Measurements from ENCODE around the gene IL18.
"Not testable (repeated sequence)": the region's sequence is repeated elsewhere in the genome, so short reads cannot be mapped to it uniquely, and the experiment has no call there.

Gene IL18

DNA sequence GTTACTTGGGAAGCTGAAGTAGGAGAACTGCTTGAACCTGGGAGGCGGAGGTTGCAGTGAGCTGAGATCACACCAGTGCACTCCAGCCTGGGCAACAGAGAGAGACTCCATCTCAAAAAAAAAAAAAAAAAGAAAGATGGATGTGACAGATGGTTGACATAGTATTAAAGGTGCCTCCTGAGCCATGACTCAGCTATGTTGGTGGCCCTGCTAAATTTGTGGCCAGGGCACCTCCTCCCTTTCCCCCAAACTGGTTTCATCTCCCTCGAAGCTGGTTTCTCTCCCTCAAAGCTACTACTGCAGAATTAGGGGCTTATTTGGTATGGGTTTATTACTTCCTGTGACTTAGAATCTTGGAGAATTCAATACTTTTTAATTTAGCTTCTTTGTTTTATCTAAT, 45.7 kb downstream of the IL18 start:
- no peak for DNase-seq (ENCODE audit: low read depth)

DNA sequence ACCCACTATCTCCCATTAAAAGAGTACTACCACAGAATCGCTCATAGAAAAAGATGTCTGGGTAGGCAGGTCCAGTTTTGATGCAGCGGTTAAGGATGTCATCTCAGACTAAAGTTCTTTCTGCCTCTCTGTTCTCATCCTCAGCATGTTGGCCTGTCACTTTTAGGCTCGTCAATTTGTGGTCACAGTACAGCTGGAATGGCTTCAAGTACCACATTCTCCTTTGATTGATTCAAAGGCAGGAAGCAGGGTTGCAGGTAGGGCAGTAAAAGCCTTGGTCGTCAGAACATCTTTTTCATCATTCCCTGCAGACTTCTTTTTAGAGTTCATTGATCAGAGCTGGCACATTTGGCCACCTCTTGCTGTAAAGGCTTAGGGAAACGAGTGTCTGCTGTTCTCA, 48.5 kb downstream of the IL18 start:
- no peak for DNase-seq (ENCODE audit: low read depth)

DNA sequence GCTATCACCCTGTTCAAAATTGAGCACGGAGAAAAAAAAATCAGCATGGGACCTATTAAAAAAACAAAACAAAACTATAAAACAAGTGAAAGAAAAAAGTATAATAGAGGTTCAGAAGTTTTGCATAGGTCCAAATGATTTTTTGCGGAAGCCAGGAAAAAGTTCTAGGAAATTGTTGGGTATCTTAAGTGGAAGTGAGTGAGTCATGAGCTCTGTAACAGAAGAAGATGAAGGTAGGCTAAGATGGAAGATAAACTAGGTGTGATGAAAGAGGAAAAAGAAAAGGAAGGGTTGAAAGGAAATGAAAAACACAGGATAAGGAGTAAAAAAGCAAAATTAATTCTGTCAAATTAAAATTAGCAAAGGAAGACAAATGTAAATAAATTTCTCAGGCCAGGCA, 49.4 kb downstream of the IL18 start:
- DNase-seq (ENCODE audit: low read depth) = no peak

DNA sequence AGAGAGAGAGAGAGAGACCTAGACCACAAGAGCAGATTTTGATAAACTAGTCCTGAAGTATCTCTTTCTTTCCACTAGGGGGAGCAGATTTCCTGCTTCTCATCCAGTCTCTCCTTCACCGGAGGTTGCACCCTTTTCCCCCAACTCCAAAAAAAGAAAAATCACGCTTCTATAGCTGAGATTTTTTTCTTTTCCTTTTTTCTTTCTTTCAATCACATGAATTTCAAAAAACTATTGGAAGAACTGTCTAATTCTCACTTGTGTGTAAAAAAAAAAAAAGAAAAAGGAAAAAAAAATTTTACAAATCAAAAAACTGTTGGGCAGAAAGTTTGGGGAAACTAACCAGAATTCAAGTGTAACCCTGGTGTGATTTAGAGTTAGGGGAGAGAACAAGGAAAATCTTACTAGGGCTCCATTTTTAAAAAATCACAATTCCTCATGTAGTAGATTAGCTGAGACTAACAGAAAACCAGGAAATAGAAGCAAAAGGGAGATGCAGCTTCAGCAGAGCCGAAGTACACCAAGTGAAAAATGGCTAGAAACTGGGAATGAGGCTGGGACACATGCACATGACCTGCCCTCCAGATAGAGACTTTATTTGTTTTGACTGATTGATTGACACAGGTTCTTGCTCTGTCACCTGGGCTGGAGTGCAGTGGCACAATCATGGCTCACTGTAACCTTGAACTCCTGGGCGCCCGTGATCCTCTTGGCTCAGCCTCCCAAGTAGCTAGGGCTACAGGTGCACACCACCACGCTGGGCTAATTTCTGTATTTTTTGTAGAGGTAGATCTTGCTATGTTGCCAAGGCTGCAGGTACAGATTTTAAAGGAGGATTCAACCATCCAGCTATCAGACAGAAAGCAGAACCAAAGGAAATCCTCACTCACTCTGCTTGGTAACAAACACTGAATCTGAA, 50.1 kb downstream of the IL18 start:
- DNase-seq (ENCODE audit: low read depth) = no peak

DNA sequence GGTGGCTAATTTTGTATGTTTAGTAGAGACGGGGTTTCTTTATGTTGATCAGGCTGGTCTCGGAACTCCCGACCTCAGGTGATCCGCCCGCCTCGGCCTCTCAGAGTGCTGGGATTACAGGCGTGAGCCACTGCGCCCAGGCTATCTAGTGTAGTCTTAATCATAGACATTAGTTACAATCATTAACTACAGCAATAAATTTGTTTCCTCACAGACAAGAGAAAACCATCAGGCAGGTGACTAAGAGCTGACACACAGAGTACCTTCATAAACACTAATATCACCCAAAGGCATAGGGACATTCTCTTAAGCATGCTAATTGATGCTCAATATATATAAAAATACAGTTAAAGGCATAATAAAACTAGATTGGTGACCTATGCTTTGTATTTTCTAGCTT, 57.8 kb downstream of the IL18 start:
- no peak for DNase-seq (ENCODE audit: low read depth)

DNA sequence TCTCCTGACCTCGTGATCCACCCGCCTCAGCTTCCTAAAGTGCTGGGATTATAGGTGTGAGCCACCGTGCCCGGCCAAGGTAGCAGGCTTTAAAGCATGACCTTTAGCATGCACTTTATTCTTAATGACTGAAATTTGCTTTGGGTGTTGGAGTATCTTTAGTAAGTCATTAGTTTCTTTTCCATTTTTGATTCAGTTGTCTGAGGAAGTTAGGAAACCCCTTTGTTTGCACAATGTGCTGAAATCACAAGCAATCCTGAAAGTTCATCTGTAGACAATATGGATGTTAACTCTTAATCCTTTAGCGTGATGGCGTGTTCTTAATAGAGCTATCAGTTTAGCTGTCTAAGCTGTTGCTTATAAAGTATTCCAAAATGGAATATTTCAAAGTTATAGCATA, 60.4 kb downstream of the IL18 start:
- no peak for DNase-seq (ENCODE audit: low read depth)

DNA sequence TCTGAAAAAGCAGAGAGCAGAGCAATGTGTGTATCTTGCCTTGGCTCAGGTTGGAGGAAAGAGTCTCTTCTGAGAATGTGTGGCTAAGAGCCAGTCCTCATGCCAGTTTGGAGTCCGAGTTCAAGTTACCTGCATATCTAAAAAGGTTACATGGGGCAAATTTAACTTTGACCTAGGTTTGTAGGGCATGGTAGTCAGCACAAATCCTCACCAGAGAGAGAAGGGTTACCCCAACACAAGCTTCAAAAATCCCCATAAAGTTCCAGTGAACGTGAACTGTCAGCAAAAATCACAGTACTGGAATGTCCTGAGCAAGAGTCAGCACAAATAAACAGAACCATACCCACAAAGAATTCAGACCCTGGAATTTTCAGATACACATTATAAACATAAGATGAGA, 63.4 kb downstream of the IL18 start:
- no peak for DNase-seq (ENCODE audit: low read depth)

DNA sequence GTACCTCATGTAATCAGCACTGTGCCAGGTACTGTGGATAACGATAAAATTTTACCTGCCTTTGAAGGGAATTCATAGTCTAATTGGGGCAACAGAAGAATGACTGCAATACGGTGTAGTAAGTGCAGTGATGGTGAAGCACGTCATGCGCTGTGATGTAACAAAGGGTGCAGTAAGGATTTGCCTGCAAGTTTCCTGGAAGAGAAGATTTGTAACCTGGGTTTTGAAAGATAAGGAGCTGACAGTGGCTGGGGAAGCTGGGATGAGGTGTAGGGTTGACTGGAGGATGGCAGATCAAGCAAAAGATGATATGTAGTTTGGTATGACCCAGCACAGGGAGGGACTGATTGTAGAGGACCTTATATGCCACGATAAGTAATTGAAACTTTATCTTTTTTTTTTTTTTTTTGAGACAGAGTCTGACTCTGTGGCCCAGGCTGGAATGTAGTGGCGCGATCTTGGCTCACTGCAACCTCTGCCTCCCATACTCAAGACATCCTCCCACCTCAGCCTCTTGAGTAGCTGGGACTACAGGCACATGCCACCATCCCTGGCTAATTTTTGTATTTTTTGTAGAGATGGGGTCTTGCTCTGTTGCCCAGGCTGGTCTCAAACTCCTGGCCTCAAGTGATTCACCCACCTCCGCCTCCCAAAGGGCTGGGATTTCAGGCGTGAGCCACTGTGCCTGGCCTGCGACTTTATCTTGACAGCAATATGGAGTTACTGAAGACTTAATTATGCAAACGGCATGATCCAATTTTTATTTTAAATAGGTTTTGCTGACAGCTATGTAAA, 66.0 kb downstream of the IL18 start:
- DNase-seq (ENCODE audit: low read depth) = no peak

DNA sequence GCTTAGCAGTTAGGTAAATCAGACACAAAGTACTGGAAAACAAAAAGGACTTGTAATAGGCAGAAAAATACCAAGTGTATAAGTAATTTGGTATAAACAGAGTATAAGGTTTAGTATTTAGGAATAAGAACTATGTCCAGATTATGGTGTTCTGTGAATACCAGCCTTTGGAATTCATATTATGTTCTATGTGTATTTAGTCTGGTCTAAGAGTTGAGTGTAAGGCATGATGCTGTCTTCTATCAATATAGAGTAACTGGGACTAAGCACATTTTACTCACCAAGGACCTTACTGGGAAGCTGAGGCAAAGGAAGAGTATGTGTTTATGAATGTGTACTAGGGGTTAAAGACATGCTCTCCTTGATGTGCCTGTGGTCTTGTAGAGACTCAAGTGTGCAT, 67.7 kb downstream of the IL18 start:
- DNase-seq (ENCODE audit: low read depth) = no peak

DNA sequence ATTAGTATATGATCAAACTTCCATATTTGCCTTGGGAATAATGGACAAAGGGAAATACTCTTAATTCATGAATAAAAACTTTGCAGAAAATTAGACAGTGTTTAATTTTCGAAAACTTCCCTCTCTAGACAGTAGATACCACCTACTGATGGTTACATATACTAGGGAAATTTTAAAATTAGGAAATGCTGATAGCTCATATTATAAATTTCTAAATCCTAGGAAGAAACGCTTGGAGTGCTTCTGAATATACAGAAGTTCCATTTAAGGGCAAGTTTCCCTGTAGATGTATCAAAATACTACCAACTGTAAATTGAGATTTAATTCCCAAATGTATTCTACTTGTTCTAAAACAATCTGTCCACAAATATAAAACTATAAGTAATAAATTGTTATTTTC, 68.6 kb downstream of the IL18 start:
- DNase-seq (ENCODE audit: low read depth) = not testable (repeated sequence)
